Measurements from ENCODE around the gene PLCL2.
A peak's percentile ranks its signal among the peaks of the same experiment; 100 is the strongest.
"Not testable (repeated sequence)": the region's sequence is repeated elsewhere in the genome, so short reads cannot be mapped to it uniquely, and the experiment has no call there.

The PLCL2 gene

GRCh38 chr3:17088602-17089313 lies 204.0 kb downstream of the PLCL2 start:
- no peak for DNase-seq

- no peak for DNase-seq
Observed at GRCh38 chr3:17089314-17089700, 204.6 kb downstream of the PLCL2 start.

- no peak for DNase-seq
Observed at GRCh38 chr3:17090280-17090983, 205.7 kb downstream of the PLCL2 start.

DNA sequence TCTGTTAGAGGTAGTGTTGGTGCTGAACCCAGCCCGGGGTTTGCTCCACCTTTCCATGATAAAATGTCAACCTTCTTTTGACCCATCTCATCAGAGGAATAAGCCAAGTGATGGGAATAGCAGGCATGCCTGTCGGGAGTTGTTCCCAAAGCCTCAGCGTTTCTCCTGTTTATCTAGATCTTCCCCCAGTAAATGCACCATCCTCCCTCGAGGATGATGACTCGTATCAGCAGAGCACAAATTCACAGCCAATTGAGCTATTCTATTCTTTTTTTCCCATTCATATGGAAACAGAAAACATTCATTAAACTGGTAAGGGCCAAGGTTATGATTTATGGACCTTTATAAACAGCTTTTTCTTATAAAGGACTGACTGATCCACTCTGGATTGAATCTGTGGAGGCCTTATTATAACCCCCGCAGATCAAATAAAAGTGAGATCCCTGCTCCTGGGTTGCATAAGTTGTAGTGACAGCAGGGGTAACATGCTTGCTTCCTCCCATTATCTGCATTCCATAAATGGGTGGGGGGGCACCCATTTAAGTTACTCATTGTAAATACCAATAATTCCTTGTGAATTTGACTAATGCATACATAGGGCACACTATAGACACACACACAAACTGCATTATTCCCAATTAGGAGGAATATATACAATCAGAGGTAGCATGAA lies 207.3 kb downstream of the PLCL2 start:
- DNase-seq = no peak

- DNase-seq = no peak
Observed at GRCh38 chr3:17092583-17092933, 207.8 kb downstream of the PLCL2 start.

GRCh38 chr3:17094551-17094950 lies 209.8 kb downstream of the PLCL2 start:
- no peak for DNase-seq

DNA sequence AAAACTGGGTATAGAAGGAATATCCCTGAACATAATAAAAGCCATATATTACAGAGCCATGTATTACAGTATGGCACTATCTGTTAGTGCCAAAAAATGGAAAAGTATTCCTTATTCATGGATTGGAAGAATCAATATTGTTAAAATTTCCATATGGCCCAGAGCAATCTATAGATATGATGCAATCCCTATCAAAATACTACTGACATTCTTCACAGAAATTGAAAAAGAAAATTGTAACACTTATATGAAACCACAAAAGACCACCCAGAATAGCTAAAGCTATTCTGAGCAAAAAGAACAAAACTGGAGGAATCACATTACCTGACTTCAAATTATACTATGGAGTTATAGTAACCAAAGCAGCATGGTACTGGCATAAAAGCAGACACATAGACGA lies 218.8 kb downstream of the PLCL2 start:
- DNase-seq = no peak

DNA sequence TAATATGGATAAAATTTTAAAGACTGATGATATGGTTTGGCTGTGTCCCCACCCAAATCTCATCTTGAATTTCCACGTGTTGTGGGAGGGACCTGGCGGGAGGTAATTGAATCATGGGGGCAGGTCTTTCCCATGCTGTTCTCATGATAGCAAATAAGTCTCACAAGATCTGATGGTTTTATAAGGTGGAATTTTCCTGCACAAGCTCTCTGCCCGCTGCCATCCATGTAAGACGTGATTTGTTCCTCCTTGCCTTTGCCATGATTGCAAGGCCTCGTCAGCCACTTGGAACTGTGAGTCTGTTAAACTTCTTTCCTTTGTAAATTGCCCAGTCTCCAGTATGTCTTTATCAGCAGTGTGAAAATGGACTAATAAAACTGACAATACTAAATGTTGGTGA lies 222.0 kb downstream of the PLCL2 start:
- not testable (repeated sequence) for DNase-seq

- no peak for DNase-seq
Observed at GRCh38 chr3:17110660-17111396, 226.1 kb downstream of the PLCL2 start.

DNA sequence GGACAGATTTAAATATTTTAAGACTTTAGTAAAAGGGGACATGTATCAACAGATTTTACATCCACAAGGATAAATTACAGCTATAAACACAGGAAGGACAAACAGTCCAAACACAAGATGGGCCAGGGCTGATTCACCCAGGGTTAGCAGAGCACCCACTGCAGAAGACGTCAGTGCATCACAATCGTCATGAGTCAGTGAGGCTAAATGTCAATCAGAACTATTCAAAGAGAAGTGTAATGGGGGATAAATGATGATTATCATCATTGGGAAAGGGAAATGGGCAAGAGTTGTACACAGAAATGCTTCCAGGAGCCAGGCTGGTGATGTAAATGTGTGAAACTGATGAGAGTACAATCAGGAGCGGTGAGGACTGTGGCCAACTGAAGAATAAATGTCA lies 226.8 kb downstream of the PLCL2 start:
- DNase-seq = no peak

DNA sequence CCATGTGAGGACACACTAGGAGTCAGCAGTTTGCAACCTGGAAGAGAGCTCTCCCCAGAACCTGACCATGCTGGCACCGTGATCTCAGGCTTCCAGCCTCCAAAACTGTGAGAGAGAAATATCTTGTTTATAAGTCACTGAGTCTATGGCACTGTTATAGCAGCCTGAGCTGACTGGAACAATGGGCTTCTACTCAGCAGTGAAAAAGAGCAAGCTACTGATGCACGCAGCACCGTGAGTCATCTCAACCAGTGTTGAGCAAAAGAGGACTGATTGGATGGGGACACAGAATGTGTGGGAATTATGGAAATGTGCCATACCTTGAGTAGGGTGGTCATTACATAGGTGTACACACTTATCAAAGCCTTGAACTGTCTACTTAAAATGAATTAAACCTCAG lies 230.4 kb downstream of the PLCL2 start:
- DNase-seq = no peak

GRCh38 chr3:17116007-17116600 lies 231.3 kb downstream of the PLCL2 start:
- DNase-seq = no peak

DNA sequence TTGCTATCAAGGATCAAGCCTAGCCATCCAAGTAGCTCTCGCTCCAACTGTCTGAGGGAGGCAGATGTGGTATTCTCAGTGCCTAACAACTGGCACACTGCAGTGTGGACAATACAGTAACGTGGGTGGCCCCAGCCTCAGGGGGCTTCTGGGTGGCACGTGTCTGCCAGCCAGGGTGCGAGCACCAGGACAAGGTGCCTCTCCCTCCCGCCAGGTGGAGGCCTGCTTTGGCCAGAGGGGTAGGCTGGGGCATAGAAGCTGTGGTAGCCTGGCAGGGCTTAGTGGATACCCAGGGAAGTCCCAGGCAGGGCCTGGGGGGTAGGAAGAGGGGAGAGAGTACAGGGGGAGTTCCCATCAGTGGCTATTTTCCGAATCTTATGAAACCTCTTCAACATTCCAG lies 234.0 kb downstream of the PLCL2 start:
- no peak for DNase-seq

- DNase-seq = no peak
Observed at GRCh38 chr3:17119201-17120072, 234.7 kb downstream of the PLCL2 start.

DNA sequence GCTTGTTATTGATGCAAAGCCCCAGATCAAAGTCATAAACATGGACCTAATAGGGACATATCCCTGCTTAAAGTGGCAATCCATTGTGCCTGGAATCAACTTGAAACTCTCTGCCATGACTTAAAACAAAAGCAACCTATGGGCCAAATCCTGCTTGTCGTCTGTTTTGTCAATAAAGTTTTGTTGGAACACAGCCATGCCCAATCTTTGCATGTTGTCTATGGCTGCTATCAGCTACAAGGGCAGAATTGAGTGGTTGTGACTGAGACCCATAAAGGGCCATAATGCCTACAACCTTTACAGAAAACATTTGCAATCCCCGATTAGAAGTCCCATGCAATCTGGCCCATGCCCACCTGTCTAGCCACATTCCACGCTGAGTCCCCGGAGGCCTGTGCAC lies 235.4 kb downstream of the PLCL2 start:
- DNase-seq = no peak

DNA sequence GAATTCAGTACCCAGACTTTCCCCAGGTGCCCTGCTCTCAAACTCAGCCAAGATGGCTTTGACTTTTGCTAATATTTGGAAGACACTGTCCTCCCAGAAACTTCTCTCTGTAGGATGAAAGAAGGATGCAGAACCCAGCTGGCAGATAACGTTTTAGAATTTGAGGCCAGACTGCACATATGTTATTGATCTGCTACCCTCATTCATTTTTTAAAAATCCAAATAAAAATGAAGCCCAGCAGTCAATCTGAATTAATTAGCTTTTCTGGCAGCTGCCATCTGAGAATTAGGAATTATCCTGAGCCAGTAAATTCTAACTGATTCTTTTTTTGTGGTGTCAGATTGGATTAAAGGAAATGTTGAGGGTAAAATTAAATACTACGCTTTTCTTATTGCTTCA lies 236.6 kb downstream of the PLCL2 start:
- DNase-seq = no peak

DNA sequence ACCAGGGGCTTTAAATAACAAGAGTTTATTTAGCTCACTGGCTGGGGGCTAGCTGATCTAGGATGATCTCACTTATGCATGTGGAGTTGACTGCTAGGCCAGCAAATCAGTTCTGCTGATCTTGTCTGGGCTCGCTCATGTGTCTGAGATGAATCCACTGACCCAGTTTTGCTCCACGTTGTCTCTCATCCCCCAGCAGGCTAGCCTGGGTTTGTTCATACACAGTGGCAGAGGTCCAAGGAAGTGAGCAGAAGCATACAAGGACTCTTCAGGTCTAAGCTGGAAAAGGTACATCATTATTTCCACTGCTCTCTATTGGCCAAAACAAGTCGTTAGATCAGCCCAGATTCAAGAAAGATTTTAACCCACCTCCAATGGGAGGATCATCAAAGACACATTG lies 238.0 kb downstream of the PLCL2 start:
- DNase-seq = no peak

DNA sequence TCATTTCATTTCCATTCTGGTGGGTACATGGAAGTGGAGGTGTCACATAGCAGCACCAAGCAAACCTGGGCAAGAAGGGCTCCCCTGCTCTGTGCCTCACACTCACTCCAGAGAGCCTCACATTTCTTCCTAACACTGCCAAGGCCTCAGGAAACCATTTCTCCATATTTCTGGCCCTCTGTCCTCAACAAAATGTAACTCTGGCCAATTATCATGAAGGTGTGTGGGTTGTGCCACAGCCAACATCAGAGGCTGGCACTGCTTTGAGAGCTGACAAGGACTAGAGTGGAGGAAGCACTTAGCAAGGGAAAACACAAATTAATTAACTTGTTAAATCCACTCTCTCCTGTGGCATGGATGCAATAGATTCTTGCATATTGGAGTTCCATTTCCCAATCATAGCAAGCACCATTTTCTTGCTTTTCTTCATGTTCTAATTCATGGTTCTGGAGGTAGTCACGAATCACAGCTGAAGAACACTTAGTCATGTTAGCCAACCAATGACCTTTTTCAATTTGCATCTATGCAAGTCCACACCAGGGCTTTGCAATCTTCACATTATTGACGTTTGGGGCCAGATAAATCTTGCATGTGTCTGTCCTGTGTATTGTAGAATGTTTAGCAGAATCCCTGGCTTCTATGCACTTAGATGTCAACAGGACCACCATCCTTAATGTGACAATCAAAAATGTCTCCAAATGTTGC lies 241.1 kb downstream of the PLCL2 start:
- peak; percentile 10 for DNase-seq

DNA sequence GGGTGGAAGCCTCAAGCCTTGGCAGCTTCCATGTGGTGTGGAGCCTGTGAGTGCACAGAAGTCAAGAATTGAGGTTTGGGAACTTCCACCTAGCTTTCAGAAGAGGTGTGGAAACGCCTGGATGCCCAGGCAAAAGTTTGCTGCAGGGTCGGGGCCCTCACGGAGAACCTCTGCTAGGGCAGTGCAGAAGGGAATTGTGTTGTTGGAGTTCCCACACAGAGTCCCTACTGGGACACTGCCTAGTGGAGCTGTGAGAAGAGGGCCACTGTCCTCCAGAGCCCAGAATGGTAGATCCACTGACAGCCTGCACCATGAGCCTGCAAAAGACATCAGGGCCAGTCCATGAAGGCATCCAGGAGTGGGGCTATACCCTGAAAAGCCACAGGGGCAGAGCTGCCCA lies 243.9 kb downstream of the PLCL2 start:
- DNase-seq = not testable (repeated sequence)

DNA sequence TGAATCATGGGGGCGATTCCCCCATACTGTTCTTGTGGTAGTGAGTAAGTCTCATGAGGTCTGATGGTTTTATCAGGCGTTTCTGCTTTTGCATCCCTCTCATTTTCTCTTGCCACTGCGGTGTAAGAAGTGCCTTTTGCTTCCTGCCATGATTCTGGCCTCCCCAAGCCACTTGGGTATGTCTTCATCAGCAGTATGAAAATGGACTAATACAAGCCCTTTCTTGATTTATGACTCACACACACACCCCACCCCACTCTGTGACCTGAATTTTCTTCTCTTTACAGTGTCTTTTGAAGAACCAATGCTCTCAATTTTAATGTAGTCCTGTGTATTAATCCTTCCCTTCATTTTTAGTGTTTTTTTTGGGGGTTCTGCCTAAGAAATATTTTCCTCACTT lies 244.8 kb downstream of the PLCL2 start:
- DNase-seq = no peak

DNA sequence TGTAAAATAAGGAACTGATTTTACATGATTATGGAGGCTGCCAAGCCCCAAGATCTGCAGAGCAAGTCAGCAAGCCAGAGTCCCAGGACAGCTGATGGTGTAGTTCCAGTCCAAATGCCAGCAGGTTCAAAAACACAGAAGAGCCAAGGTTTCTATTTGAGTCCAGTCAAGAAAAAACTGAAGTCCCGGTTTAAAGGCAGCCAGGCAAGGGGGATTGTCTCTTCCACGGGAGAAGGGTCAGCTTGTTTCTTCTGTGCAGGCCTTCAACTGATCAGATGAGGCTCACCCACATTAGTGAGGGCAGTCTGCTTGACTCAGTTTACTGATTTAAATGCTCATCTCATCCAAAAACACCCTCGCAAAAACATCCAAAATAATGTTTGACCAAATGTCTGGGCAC lies 246.2 kb downstream of the PLCL2 start:
- no peak for DNase-seq

Data from NCI-H2029 treated with DMSO at 0.1 percent for 48 hours (cell line).